HepG2 (cell line): ENCODE data around the gene TBC1D20. TPM values are rescaled to one million over a fixed set of nuclear protein-coding genes. Genes with fewer than 3 reads are reported as not detected.

Experiments used
- AFF4 ChIP-seq: sonication (generic); formaldehyde crosslinking; IDR thresholded peaks from 2 replicates; pipeline ENCODE4 v1.4.0; 2020; ENCODE audit warnings: missing genetic modification reagents
- ARHGAP35 ChIP-seq: sonication (generic); formaldehyde crosslinking; IDR thresholded peaks from 2 replicates; pipeline ENCODE4 v1.9.0; 2022; ENCODE audit warnings: mild to moderate bottlenecking, inconsistent platforms, moderate library complexity, missing genetic modification reagents, borderline replicate concordance
- E2F5 ChIP-seq: sonication (generic); formaldehyde crosslinking; conservative IDR thresholded peaks from 2 replicates; pipeline ENCODE4 v1.4.0; 2020; ENCODE audit warnings: missing genetic modification reagents
- EP300 ChIP-seq, 3 experiments: sonication (generic) in 1 of 3; formaldehyde crosslinking in 1 of 3; IDR thresholded peaks; 2 replicates each; pipeline versions ENCODE4 v1.5.1 to v1.6.1; 2011 to 2020; ENCODE audit warnings: low read depth in 2 of 3, low read length in 2 of 3, borderline replicate concordance in 1 of 3, improper control_type of control experiment in 1 of 3, mild to moderate bottlenecking in 1 of 3, missing genetic modification reagents in 1 of 3, moderate library complexity in 1 of 3
- IKZF5 ChIP-seq: IDR thresholded peaks from 2 replicates; pipeline ENCODE4 v1.6.1; 2018; ENCODE audit warnings: missing genetic modification reagents, mild to moderate bottlenecking, missing compliant biosample characterization
- MTA1 ChIP-seq: sonication (generic); formaldehyde crosslinking; IDR thresholded peaks from 2 replicates; pipeline ENCODE4 v1.4.0; 2020; ENCODE audit warnings: missing genetic modification reagents, mild to moderate bottlenecking, borderline replicate concordance
- NFRKB ChIP-seq: fragments of 450-650 bp; IDR thresholded peaks from 2 replicates; pipeline ENCODE4 v1.6.1; 2017
- NFYB ChIP-seq: sonication (generic); formaldehyde crosslinking; IDR thresholded peaks from 2 replicates; pipeline ENCODE4 v1.4.0; 2020; ENCODE audit warnings: missing genetic modification reagents
- NFYC ChIP-seq: IDR thresholded peaks from 2 replicates; pipeline ENCODE4 v1.6.1; 2016; ENCODE audit warnings: missing genetic modification reagents, missing compliant biosample characterization
- PLRG1 ChIP-seq: fragments of 450-650 bp; conservative IDR thresholded peaks from 2 replicates; pipeline ENCODE4 v1.6.1; 2016
- TOPORS ChIP-seq: sonication (generic); formaldehyde crosslinking; IDR thresholded peaks from 2 replicates; pipeline ENCODE4 v1.8.0; 2023; ENCODE audit warnings: mild to moderate bottlenecking, missing genetic modification reagents
- ZHX2 ChIP-seq, 2 experiments: sonication (generic) in 1 of 2; formaldehyde crosslinking in 1 of 2; IDR thresholded peaks; 2 replicates each; pipeline versions ENCODE4 v1.6.1 to v1.9.0; 2014 to 2022; ENCODE audit warnings: antibody characterized with exemption in 1 of 2, borderline replicate concordance in 1 of 2, inconsistent platforms in 1 of 2, low read depth in 1 of 2, missing genetic modification reagents in 1 of 2
- ZNF296 ChIP-seq: sonication (generic); formaldehyde crosslinking; conservative IDR thresholded peaks from 2 replicates; pipeline ENCODE4 v1.5.0; 2020; ENCODE audit warnings: mild to moderate bottlenecking, missing genetic modification reagents
- ZNF567 ChIP-seq: sonication (generic); formaldehyde crosslinking; IDR thresholded peaks from 2 replicates; pipeline ENCODE4 v1.8.1; 2023; ENCODE audit warnings: mild to moderate bottlenecking, missing genetic modification reagents, borderline replicate concordance
- ZNF615 ChIP-seq: sonication (generic); formaldehyde crosslinking; IDR thresholded peaks from 2 replicates; pipeline ENCODE4 v1.5.0; 2020; ENCODE audit warnings: mild to moderate bottlenecking, missing genetic modification reagents, borderline replicate concordance
- polyA plus RNA-seq, 8 experiments: library from polyadenylated mRNA; depleted of rRNA in 3 of 8; stranded (reverse) in 7 of 8; unstranded in 1 of 8; fragments of >200 nt; fragmentation: Illumina TruSeq in 4 of 8; extraction: Trizol in 4 of 8; gene quantifications; 2 replicates each; pipeline versions ENCODE4 v1.2.1 to v1.2.3, GENCODE V29; 2011 to 2016; ENCODE audit warnings: low read depth in 4 of 8, missing spikeins in 1 of 8, mixed read lengths in 1 of 8; ENCODE audit not compliant: insufficient read depth in 1 of 8
- total RNA-seq, 5 experiments: library from RNA; depleted of rRNA; stranded (reverse); fragments of >200 nt; fragmentation: Illumina TruSeq; extraction: Trizol; gene quantifications; 2 replicates each; pipeline ENCODE4 v1.2.3, GENCODE V29; 2016; ENCODE audit warnings: low read depth in 1 of 5

The TBC1D20 gene
- total and polyA plus RNA-seq, 2 of the 13 experiments (the other 11 are each of a cell fraction or from before 2014, with no cell fraction given): 36.6 to 47.1 TPM

GRCh38 chr20:388034-388994 is 74.0 kb downstream of the TBC1D20 start (continued):
- TF ChIP-seq ZHX2 (IDR thresholded peaks at IDR 0.05; ENCODE audit: low read depth) (no peak), ZHX2 (CRISPR knock-in tag; IDR thresholded peaks at IDR 0.05; ENCODE audit: borderline replicate concordance) (no peak), ARHGAP35 (CRISPR knock-in tag) (no peak), NFYB (CRISPR knock-in tag) (no peak), AFF4 (CRISPR knock-in tag) (no peak), NFRKB (no peak), ZNF615 (CRISPR knock-in tag) (no peak), PLRG1 (no peak), TOPORS (CRISPR knock-in tag) (no peak), IKZF5 (CRISPR knock-in tag) (no peak), E2F5 (CRISPR knock-in tag) (no peak), NFYC (CRISPR knock-in tag) (no peak), ZNF567 (CRISPR knock-in tag) (no peak), ZNF296 (CRISPR knock-in tag) (0 out of 2 replicates have a peak, but pooled peaks have one; percentile 54), MTA1 (CRISPR knock-in tag) (no peak; the same call in 1 of the 2 replicates), EP300 (IDR thresholded peaks at IDR 0.05; ENCODE audit: low read depth in 2 of 2, low read length in 2 of 2) (no peak), EP300 (CRISPR knock-in tag; IDR thresholded peaks at IDR 0.05; ENCODE audit: borderline replicate concordance) (no peak)
